Tibial nerve (tissue), 4 donors: ENCODE measurements around the gene PAK1.

Experiments
- EP300 ChIP-seq, 2 donors: sonication (generic); formaldehyde crosslinking; IDR thresholded peaks; one replicate each; pipeline ENCODE4 v1.6.1; 2017; ENCODE audit warnings: antibody characterized with exemption in 2 of 2, mild to moderate bottlenecking in 1 of 2
- TF ChIP-seq, protein P1 (sequence below), 5 experiments: fragments of 200-600 bp in 3 of 5; fragments of 450-650 bp in 2 of 5; sonication (generic) in 3 of 5; IDR thresholded peaks; one replicate each; pipeline ENCODE4 v1.5.1; 2016 to 2019; ENCODE audit warnings: antibody characterized with exemption in 5 of 5, mild to moderate bottlenecking in 3 of 5, moderate library complexity in 2 of 5

DNA sequence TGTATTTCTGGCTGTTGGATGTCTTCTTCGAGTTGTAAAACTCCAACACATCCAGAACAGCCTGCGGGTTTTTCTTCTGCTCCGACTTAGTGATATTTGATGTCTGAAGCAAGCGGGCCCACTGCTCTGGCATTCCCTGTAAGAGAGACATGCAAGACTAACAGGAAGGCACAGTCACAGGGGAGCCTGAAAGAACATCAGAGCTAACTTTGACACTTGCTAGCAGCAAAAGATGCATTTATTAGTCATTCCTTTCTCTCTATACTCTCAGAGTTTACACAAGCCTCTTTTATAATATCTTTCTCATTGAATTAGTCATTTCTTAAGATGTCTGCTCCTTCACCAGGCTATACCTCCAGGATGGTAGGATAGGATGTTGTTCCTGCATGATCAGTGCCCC, 94.6 kb downstream of the PAK1 start:
- TF ChIP-seq, protein P1, sequence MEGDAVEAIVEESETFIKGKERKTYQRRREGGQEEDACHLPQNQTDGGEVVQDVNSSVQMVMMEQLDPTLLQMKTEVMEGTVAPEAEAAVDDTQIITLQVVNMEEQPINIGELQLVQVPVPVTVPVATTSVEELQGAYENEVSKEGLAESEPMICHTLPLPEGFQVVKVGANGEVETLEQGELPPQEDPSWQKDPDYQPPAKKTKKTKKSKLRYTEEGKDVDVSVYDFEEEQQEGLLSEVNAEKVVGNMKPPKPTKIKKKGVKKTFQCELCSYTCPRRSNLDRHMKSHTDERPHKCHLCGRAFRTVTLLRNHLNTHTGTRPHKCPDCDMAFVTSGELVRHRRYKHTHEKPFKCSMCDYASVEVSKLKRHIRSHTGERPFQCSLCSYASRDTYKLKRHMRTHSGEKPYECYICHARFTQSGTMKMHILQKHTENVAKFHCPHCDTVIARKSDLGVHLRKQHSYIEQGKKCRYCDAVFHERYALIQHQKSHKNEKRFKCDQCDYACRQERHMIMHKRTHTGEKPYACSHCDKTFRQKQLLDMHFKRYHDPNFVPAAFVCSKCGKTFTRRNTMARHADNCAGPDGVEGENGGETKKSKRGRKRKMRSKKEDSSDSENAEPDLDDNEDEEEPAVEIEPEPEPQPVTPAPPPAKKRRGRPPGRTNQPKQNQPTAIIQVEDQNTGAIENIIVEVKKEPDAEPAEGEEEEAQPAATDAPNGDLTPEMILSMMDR (IDR thresholded peaks at IDR 0.05): no peak
- no peak for TF ChIP-seq EP300 (IDR thresholded peaks at IDR 0.05)
